MM.1S (cell line): ENCODE results near the gene NR1D2.
"Not testable (repeated sequence)": the region's sequence is repeated elsewhere in the genome, so short reads cannot be mapped to it uniquely, and the experiment has no call there.

Source experiments
- DNase-seq: peaks from one replicate; pipeline ENCODE4 v3.0.0-alpha.2; 2015
- H2AFZ ChIP-seq: fragments of 300-600 bp; sonication (generic); 2 replicates; pipeline ENCODE4 v1.6.0; 2016; ENCODE audit warnings: antibody characterized with exemption, low read length
- H3F3A ChIP-seq: fragments of 300-600 bp; sonication (generic); 2 replicates; pipeline ENCODE4 v1.6.1; 2016; ENCODE audit warnings: mild to moderate bottlenecking, antibody characterized with exemption, low read length, moderate library complexity, mixed read lengths; ENCODE audit not compliant: insufficient read depth
- H3K27ac ChIP-seq: fragments of 300-600 bp; sonication (generic); 2 replicates; pipeline ENCODE4 v1.5.1; 2016; ENCODE audit warnings: mild to moderate bottlenecking, low read length
- H3K27me3 ChIP-seq: fragments of 300-600 bp; sonication (generic); replicated peaks from 2 replicates; pipeline ENCODE4 v1.6.0; 2016; ENCODE audit warnings: low read length; ENCODE audit not compliant: insufficient read depth
- H3K36me3 ChIP-seq: fragments of 300-600 bp; sonication (generic); replicated peaks from 2 replicates; pipeline ENCODE4 v1.6.1; 2016; ENCODE audit warnings: mild to moderate bottlenecking, low read length, mixed read lengths; ENCODE audit not compliant: insufficient read depth
- H3K4me1 ChIP-seq: fragments of 300-600 bp; sonication (generic); 2 replicates; pipeline ENCODE4 v1.6.1; 2016; ENCODE audit warnings: low read length, mixed read lengths
- H3K4me2 ChIP-seq: fragments of 300-600 bp; sonication (generic); 2 replicates; pipeline ENCODE4 v1.6.0; 2016; ENCODE audit warnings: low read depth, low read length
- H3K4me3 ChIP-seq: fragments of 300-600 bp; sonication (generic); 2 replicates; pipeline ENCODE4 v1.5.1; 2016; ENCODE audit warnings: low read length, mixed read lengths
- H3K79me2 ChIP-seq: fragments of 300-600 bp; sonication (generic); 2 replicates; pipeline ENCODE4 v1.6.1; 2016; ENCODE audit warnings: mixed run types, low read length, mixed read lengths
- H3K9ac ChIP-seq: fragments of 300-600 bp; sonication (generic); 2 replicates; pipeline ENCODE4 v1.6.1; 2016; ENCODE audit warnings: low read length, mixed read lengths
- H3K9me2 ChIP-seq: fragments of 300-600 bp; sonication (generic); replicated peaks from 2 replicates; pipeline ENCODE4 v1.6.1; 2016; ENCODE audit warnings: mild to moderate bottlenecking, low read length, mixed read lengths; ENCODE audit not compliant: insufficient read depth
- H3K9me3 ChIP-seq: fragments of 300-600 bp; sonication (generic); replicated peaks from 2 replicates; pipeline ENCODE4 v1.6.1; 2016; ENCODE audit warnings: mild to moderate bottlenecking, low read length, mixed read lengths; ENCODE audit not compliant: insufficient read depth
- H4K20me1 ChIP-seq: fragments of 300-600 bp; sonication (generic); 2 replicates; pipeline ENCODE4 v1.6.1; 2016; ENCODE audit warnings: mild to moderate bottlenecking, low read length, moderate library complexity, mixed read lengths; ENCODE audit not compliant: insufficient read depth
- EZH2 ChIP-seq: fragments of 300-600 bp; sonication (generic); optimal IDR thresholded peaks from 2 replicates; pipeline ENCODE3; 2017; ENCODE audit warnings: low read depth, mild to moderate bottlenecking, antibody characterized with exemption, low read length, mixed read lengths
- EZH2phosphoT487 ChIP-seq: fragments of 300-600 bp; sonication (generic); IDR thresholded peaks from 2 replicates; pipeline ENCODE4 v1.6.1; 2018; ENCODE audit warnings: antibody characterized with exemption, low read length
- TF ChIP-seq, protein P1 (sequence below): fragments of 300-600 bp; sonication (generic); IDR thresholded peaks from 2 replicates; pipeline ENCODE4 v1.5.1; 2016; ENCODE audit warnings: antibody characterized with exemption, low read length, mixed read lengths

NR1D2 gene

DNA sequence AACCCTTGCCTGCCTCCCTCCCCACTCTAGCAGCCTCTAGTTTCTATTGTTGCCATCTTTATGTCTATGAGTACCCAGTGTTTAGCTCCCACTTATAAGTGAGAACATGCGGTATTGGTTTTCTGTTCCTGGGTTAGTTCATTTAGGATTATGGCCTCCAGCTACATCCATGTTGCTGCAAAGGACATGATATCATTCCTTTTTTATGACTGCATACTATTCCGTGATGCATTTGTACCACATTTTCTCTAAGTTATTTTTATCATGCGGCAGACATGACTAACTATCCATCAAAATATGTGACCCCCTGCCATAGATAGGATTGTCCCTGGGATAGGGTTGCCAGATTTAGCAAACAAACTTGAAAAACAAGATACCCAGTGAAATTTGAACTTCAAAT is 58.4 kb downstream of the NR1D2 start:
- no peak overlapping the region for H3K4me2 ChIP-seq
- no peaks in the 10 kb centered on the region for H3K9me3 ChIP-seq
- H3K27me3 ChIP-seq = no peaks in the 10 kb centered on the region
- no peaks in the 10 kb centered on the region for H3F3A ChIP-seq
- no peaks in the 10 kb centered on the region for H3K36me3 ChIP-seq
- no peak overlapping the region for H3K27ac ChIP-seq
- no peaks in the 10 kb centered on the region for H4K20me1 ChIP-seq
- TF ChIP-seq, protein P1, sequence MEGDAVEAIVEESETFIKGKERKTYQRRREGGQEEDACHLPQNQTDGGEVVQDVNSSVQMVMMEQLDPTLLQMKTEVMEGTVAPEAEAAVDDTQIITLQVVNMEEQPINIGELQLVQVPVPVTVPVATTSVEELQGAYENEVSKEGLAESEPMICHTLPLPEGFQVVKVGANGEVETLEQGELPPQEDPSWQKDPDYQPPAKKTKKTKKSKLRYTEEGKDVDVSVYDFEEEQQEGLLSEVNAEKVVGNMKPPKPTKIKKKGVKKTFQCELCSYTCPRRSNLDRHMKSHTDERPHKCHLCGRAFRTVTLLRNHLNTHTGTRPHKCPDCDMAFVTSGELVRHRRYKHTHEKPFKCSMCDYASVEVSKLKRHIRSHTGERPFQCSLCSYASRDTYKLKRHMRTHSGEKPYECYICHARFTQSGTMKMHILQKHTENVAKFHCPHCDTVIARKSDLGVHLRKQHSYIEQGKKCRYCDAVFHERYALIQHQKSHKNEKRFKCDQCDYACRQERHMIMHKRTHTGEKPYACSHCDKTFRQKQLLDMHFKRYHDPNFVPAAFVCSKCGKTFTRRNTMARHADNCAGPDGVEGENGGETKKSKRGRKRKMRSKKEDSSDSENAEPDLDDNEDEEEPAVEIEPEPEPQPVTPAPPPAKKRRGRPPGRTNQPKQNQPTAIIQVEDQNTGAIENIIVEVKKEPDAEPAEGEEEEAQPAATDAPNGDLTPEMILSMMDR = no peak
- TF ChIP-seq EZH2 (no peak), EZH2phosphoT487 (no peak)
- no peaks in the 10 kb centered on the region for H3K9me2 ChIP-seq
- DNase-seq = no peak
- H3K4me1 ChIP-seq = no peaks in the 10 kb centered on the region; the same call in 1 of the 2 replicates
- H2AFZ ChIP-seq = no peak overlapping the region
- no peaks in the 10 kb centered on the region for H3K79me2 ChIP-seq
- no peak overlapping the region for H3K9ac ChIP-seq
- H3K4me3 ChIP-seq = no peak overlapping the region

DNA sequence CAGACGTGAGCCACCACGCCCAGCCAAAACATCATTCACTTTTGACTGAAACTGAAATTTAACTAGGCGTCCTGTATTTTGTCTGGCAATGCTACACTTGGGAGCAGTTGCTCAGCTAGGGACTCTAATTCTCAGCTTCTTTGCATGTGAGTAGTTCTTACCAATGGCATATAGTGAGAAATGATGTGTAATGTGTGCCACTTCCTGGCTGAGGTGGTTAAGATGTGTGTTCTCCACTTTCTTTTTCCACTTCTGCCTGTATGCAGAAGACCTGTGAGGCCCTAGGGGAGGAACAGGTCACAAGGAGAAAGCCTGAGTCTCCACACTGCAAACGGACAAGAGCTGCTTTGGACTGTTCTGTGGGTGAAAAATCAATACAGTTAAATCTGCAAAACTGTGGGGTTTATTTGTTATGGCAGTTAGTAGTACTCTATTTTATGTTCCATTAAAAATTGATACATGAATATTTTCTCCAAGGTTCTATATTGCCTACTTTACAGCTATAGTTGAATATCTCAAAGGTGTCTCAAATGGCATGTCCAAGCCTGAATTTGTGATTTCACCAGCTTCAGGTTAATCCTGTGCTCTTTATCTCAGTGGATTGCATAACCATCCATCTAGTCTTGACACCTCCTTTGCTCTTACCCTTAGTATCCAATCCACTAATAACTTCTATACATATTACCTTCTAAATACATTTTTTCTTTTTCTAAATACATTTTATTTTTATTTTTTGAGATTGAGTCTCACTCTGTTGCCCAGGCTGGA is 59.3 kb downstream of the NR1D2 start:
- Histone ChIP-seq H3K79me2 (no peaks in the 10 kb centered on the region), H3K4me2 (no peak overlapping the region), H3K9me3 (no peaks in the 10 kb centered on the region), H3F3A (no peaks in the 10 kb centered on the region), H3K4me1 (no peaks in the 10 kb centered on the region; the same call in 1 of the 2 replicates), H3K4me3 (no peak overlapping the region), H3K9ac (no peak overlapping the region), H2AFZ (no peak overlapping the region), H3K9me2 (no peaks in the 10 kb centered on the region), H3K27me3 (no peaks in the 10 kb centered on the region), H3K36me3 (no peaks in the 10 kb centered on the region), H4K20me1 (no peaks in the 10 kb centered on the region), H3K27ac (no peak overlapping the region)
- TF ChIP-seq EZH2phosphoT487 (no peak), EZH2 (no peak)
- TF ChIP-seq, protein P1 = no peak
- peak; percentile 23 for DNase-seq

GRCh38 chr3:24005669-24006068 is 60.6 kb downstream of the NR1D2 start:
- Histone ChIP-seq H3K9me3 (no peaks in the 10 kb centered on the region), H3K79me2 (no peaks in the 10 kb centered on the region), H3K36me3 (no peaks in the 10 kb centered on the region), H3K9ac (no peak overlapping the region), H3K27me3 (no peaks in the 10 kb centered on the region), H3K27ac (no peak overlapping the region), H3K4me2 (no peak overlapping the region), H3K4me3 (no peak overlapping the region), H3K9me2 (no peaks in the 10 kb centered on the region), H4K20me1 (no peaks in the 10 kb centered on the region), H3F3A (no peaks in the 10 kb centered on the region), H2AFZ (no peak overlapping the region), H3K4me1 (no peaks in the 10 kb centered on the region; the same call in 1 of the 2 replicates)
- DNase-seq = no peak
- TF ChIP-seq EZH2 = no peak
- TF ChIP-seq EZH2phosphoT487 = no peak
- TF ChIP-seq, protein P1 = no peak

GRCh38 chr3:24010834-24011233 is 65.7 kb downstream of the NR1D2 start:
- not testable (repeated sequence) for H3F3A ChIP-seq, H3K9me3 ChIP-seq, H3K27me3 ChIP-seq, H3K4me3 ChIP-seq, H3K4me2 ChIP-seq, H3K4me1 ChIP-seq, H2AFZ ChIP-seq, H3K9ac ChIP-seq, H3K27ac ChIP-seq, H3K36me3 ChIP-seq, H3K9me2 ChIP-seq, DNase-seq, H4K20me1 ChIP-seq, H3K79me2 ChIP-seq
